DOHH2 (cell line): ENCODE data around the gene LILRB2.
"Not testable (repeated sequence)": the region's sequence is repeated elsewhere in the genome, so short reads cannot be mapped to it uniquely, and the experiment has no call there.

Experiments
- H3F3A ChIP-seq: fragments of 200-600 bp; sonication (generic), shearing (Covaris generic); 2 replicates; pipeline ENCODE4 v1.6.0; 2016; ENCODE audit warnings: antibody characterized with exemption, mild to moderate bottlenecking; ENCODE audit not compliant: control insufficient read depth, insufficient read depth
- H3K27ac ChIP-seq: fragments of 200-600 bp; sonication (generic); 2 replicates; pipeline ENCODE4 v1.5.1; 2014; ENCODE audit warnings: low read depth, mild to moderate bottlenecking, low read length, moderate library complexity
- H3K27me3 ChIP-seq: fragments of 200-600 bp; sonication (generic); 2 replicates; pipeline ENCODE4 v1.6.1; 2014; ENCODE audit warnings: mild to moderate bottlenecking, low read length, mixed read lengths; ENCODE audit not compliant: control insufficient read depth
- H3K36me3 ChIP-seq: fragments of 200-600 bp; sonication (generic); 2 replicates; pipeline ENCODE4 v1.6.1; 2014; ENCODE audit warnings: mild to moderate bottlenecking, low read length, moderate library complexity, mixed read lengths; ENCODE audit not compliant: control insufficient read depth
- H3K4me1 ChIP-seq: fragments of 200-600 bp; sonication (generic); 2 replicates; pipeline ENCODE4 v1.6.1; 2014; ENCODE audit warnings: mild to moderate bottlenecking, low read length, mixed read lengths; ENCODE audit not compliant: control insufficient read depth
- H3K4me2 ChIP-seq: fragments of 200-600 bp; sonication (generic); 2 replicates; pipeline ENCODE4 v1.6.0; 2014; ENCODE audit warnings: mild to moderate bottlenecking, low read length, moderate library complexity
- H3K4me3 ChIP-seq: fragments of 200-600 bp; sonication (generic); 2 replicates; pipeline ENCODE4 v1.5.1; 2014; ENCODE audit warnings: mild to moderate bottlenecking, low read length, mixed read lengths
- H3K79me2 ChIP-seq: fragments of 200-600 bp; sonication (generic); 2 replicates; pipeline ENCODE4 v1.6.1; 2014; ENCODE audit warnings: mild to moderate bottlenecking, low read length, mixed read lengths; ENCODE audit not compliant: control insufficient read depth
- H3K9me2 ChIP-seq: fragments of 200-600 bp; sonication (generic); replicated peaks from 2 replicates; pipeline ENCODE4 v1.6.1; 2014; ENCODE audit warnings: mild to moderate bottlenecking, low read length, mixed read lengths; ENCODE audit not compliant: control insufficient read depth
- H3K9me3 ChIP-seq: fragments of 200-600 bp; sonication (generic); 2 replicates; pipeline ENCODE4 v1.6.1; 2014; ENCODE audit warnings: antibody characterized with exemption, low read length, mixed read lengths; ENCODE audit not compliant: control insufficient read depth, insufficient read depth
- H4K20me1 ChIP-seq: fragments of 200-600 bp; sonication (generic); 2 replicates; pipeline ENCODE4 v1.6.0; 2014; ENCODE audit warnings: low read depth, mild to moderate bottlenecking, antibody characterized with exemption, low read length, moderate library complexity; ENCODE audit not compliant: control insufficient read depth, insufficient read depth
- EZH2phosphoT487 ChIP-seq: fragments of 200-600 bp; sonication (generic); IDR thresholded peaks from 2 replicates; pipeline ENCODE4 v1.6.1; 2017; ENCODE audit warnings: borderline replicate concordance, mild to moderate bottlenecking, antibody characterized with exemption, low read length, moderate library complexity, mixed read lengths
- TF ChIP-seq, protein P1 (sequence below): fragments of 200-600 bp; sonication (generic); IDR thresholded peaks from one replicate; pipeline ENCODE4 v1.5.1; 2014; ENCODE audit warnings: antibody characterized with exemption, mild to moderate bottlenecking, low read depth, low read length; ENCODE audit not compliant: poor library complexity, severe bottlenecking

LILRB2 gene

DNA sequence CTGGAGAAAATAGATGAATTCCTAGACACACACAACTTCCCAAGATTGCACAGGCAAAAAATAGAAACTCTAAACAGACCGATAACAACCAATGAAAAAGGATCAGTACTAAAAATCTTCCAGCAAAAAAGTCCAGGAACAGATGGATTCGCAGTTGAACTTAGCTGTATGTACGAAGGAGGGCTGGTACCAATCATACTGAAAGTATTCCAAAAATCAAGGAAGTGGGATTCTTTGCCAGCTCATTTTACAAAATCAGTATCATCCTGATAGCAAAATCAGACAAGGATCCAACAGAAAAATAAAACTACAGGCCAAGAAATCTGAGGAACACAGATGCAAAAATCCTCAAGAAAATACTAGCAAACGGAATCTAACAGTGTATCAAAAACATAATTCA lies 6.5 kb upstream of the LILRB2 start:
- H3K9me2 ChIP-seq = no peaks in the 10 kb centered on the region
- H3K36me3 ChIP-seq = no peaks in the 10 kb centered on the region
- H3K4me1 ChIP-seq = peaks cover 100% of the 10 kb centered on the region
- H3K9me3 ChIP-seq = no peaks in the 10 kb centered on the region
- H3K27ac ChIP-seq = no peak overlapping the region
- no peaks in the 10 kb centered on the region for H3K27me3 ChIP-seq
- peaks cover 32% of the 10 kb centered on the region for H3F3A ChIP-seq
- no peak overlapping the region for H3K4me3 ChIP-seq
- TF ChIP-seq EZH2phosphoT487 = no peak
- TF ChIP-seq, protein P1, sequence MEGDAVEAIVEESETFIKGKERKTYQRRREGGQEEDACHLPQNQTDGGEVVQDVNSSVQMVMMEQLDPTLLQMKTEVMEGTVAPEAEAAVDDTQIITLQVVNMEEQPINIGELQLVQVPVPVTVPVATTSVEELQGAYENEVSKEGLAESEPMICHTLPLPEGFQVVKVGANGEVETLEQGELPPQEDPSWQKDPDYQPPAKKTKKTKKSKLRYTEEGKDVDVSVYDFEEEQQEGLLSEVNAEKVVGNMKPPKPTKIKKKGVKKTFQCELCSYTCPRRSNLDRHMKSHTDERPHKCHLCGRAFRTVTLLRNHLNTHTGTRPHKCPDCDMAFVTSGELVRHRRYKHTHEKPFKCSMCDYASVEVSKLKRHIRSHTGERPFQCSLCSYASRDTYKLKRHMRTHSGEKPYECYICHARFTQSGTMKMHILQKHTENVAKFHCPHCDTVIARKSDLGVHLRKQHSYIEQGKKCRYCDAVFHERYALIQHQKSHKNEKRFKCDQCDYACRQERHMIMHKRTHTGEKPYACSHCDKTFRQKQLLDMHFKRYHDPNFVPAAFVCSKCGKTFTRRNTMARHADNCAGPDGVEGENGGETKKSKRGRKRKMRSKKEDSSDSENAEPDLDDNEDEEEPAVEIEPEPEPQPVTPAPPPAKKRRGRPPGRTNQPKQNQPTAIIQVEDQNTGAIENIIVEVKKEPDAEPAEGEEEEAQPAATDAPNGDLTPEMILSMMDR = no peak
- H3K4me2 ChIP-seq = no peak overlapping the region
- H4K20me1 ChIP-seq = no peaks in the 10 kb centered on the region
- H3K79me2 ChIP-seq = peaks cover 3% of the 10 kb centered on the region; the same call in 1 of the 2 replicates

DNA sequence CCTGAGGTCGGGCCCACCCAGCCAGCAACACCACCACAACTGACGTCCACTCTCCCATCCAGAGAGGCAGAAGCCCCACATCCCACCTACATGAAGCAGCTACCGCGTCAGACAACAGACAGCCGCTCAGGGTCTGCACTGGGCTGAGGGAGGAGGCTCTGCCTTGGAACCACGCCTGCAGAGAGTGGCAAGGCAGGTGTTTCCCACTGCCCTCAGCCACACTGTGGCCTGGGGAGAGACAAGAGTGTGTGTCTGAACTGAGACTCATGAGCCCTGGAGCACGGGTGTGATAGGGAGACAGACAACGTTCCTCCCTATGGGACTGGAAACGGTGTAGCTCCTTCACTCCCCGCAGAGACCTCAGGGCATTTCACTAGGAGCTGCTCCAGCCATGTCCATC lies 5.4 kb upstream of the LILRB2 start:
- Histone ChIP-seq H3K4me2 (peak overlapping the region; percentile 80), H3K4me1 (peaks cover 100% of the 10 kb centered on the region)
- not testable (repeated sequence) for H3K9me2 ChIP-seq

DNA sequence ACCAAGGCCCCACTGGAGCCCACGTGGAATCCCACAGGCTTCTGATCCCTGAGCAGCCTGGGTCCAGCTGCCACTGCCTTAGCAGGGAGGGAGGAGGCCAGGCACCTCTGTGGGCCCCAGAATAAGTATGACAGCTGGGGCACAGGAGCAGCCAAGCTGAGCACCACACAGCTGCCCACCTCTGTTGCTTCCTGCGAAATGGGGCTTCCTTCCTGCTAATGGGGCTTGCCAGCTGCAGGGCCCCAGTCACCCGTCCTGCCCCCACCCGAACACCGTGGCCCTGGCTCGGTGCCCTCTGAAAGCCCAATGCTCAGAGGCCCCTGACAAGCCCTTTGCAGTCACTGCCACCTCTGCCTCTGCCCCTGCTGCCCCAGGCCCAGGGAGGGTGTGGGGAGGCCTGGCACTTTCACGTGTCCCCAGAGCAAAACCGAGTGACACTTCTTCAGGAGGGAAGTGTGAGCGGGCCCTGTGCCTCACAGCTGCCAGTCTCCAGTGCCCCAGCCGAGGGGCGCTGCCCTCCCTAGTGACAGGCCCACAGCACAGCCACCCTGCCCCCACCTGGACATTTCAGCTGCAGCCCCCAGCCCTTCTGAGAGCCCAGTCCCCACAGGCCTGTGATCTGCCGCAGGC lies 4.6 kb upstream of the LILRB2 start:
- H3K27ac ChIP-seq = peak overlapping the region; percentile 80
- not testable (repeated sequence) for H3K9me3 ChIP-seq, H3K36me3 ChIP-seq, H3K79me2 ChIP-seq, H3K27me3 ChIP-seq, H4K20me1 ChIP-seq, H3K9me2 ChIP-seq
- H3K4me1 ChIP-seq = peaks cover 100% of the 10 kb centered on the region
- H3K4me3 ChIP-seq = peak overlapping the region; percentile 64
- H3K4me2 ChIP-seq = peak overlapping the region; percentile 80
- H3F3A ChIP-seq = peaks cover 35% of the 10 kb centered on the region

More for the DNA sequence above, 5.4 kb upstream of the LILRB2 start:
- not testable (repeated sequence) for H4K20me1 ChIP-seq, H3K9me3 ChIP-seq, H3K79me2 ChIP-seq, H3K27me3 ChIP-seq, H3K36me3 ChIP-seq
- peak overlapping the region; percentile 64; the same call in 1 of the 2 replicates for H3K4me3 ChIP-seq
- peak overlapping the region; percentile 80 for H3K27ac ChIP-seq
- peaks cover 36% of the 10 kb centered on the region for H3F3A ChIP-seq

DNA sequence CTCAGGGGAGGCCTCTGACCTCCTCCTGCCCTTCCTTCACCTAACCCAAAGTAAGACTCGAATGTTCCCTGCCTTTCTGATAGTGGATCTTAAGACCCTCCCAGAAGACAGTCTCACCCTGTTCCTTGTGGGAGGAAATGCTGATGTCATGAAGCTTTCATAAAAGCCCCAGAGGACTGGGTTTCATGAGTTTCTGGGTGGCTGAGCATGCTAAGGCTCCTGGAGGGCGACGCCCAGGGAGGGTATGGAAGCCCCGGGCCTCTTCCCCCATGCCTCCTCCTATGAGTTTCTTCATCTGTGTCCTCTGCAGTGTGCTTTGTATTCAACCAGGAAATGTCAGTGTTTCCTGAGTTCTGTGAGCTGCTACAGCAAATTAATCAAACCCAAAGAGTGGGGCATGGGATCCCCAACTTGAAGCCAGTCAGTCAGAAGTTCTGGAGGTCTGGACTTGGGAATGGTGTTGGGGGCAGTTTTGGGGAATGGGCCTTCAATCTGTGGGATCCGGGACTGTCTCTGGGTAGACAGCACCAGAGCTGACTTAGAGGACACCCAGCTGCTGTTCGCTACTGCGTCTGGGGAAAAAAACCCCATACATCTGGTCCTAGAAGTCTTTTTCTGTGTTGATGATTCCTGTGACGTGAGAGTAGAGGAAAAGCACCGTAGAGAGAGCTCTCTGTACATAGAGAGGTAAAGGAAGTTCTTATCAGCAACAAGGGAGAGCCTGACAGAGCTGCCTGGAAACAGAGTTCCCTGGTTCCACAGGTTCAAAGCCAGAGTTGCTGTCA lies 2.0 kb upstream of the LILRB2 start:
- Histone ChIP-seq H3K9me3 (no peaks in the 10 kb centered on the region), H3K36me3 (no peaks in the 10 kb centered on the region), H3K4me1 (peaks cover 82% of the 10 kb centered on the region), H3K9me2 (no peaks in the 10 kb centered on the region), H3K4me2 (peak overlapping the region; percentile 64), H4K20me1 (no peaks in the 10 kb centered on the region), H3F3A (peaks cover 17% of the 10 kb centered on the region), H3K4me3 (peak overlapping the region; percentile 40), H3K79me2 (peaks cover 3% of the 10 kb centered on the region; the same call in 1 of the 2 replicates), H3K27ac (peak overlapping the region; percentile 54), H3K27me3 (no peaks in the 10 kb centered on the region)
- TF ChIP-seq, protein P1 = no peak
- no peak for TF ChIP-seq EZH2phosphoT487

DNA sequence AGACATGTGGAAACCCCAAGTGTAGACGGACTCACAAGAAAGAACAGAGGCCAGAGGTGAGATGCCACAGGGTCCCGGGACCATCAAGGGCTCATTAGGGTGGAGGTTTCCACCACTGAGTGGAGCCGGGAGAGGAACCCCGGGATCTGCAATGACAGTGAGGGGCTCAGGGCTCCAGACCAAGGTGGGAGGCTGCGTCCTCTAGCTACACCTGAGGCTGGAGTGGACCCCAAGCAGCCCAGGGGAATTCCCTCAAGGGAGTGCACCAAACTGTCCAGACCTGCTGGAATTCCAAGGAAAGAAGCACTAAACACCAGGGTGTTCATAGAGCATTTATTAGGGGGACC lies 792 bp upstream of the LILRB2 start:
- H3K79me2 ChIP-seq, H3F3A ChIP-seq, H3K27me3 ChIP-seq, H3K4me2 ChIP-seq, H4K20me1 ChIP-seq, H3K9me2 ChIP-seq, H3K4me3 ChIP-seq, H3K27ac ChIP-seq, H3K9me3 ChIP-seq, H3K36me3 ChIP-seq: not testable (repeated sequence)
- H3K4me1 ChIP-seq = peaks cover 71% of the 10 kb centered on the region

DNA sequence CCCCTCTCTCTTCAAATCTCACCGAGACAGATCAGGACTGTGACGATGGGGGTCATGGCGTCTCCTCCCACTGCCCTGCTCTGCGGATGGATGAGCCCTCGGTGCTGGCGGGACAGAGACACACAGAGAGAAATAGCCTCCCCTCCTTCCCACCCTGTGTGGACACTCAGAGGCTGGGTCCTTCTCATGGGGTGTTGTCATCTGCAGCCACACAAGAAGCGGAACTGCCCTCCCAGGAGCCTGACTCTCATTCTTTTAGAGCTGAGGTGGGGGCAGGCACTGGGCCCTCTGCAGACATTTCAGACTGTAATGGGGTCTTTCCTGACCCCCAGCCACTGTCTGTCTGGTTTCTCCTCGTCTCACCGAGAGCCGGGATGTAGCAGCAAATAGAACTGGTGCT lies 469 bp downstream of the LILRB2 start:
- H3K36me3 ChIP-seq, H4K20me1 ChIP-seq, H3K9me3 ChIP-seq, H3F3A ChIP-seq, H3K27me3 ChIP-seq, H3K79me2 ChIP-seq, H3K9me2 ChIP-seq: not testable (repeated sequence)
- H3K27ac ChIP-seq = peak overlapping the region; percentile 17; the same call in 1 of the 2 replicates
- peaks cover 58% of the 10 kb centered on the region for H3K4me1 ChIP-seq
- peak overlapping the region; percentile 53 for H3K4me3 ChIP-seq
- H3K4me2 ChIP-seq = peak overlapping the region; percentile 64
